NCI-H2081 (cell line): ENCODE results near the gene MYH7.
"Not testable (repeated sequence)": the region's sequence is repeated elsewhere in the genome, so short reads cannot be mapped to it uniquely, and the experiment has no call there.

Experiments
- DNase-seq, 2 experiments: peaks; one replicate each; lab custom pipeline; 2025; lab: John Stamatoyannopoulos, UW

The MYH7 gene

DNA sequence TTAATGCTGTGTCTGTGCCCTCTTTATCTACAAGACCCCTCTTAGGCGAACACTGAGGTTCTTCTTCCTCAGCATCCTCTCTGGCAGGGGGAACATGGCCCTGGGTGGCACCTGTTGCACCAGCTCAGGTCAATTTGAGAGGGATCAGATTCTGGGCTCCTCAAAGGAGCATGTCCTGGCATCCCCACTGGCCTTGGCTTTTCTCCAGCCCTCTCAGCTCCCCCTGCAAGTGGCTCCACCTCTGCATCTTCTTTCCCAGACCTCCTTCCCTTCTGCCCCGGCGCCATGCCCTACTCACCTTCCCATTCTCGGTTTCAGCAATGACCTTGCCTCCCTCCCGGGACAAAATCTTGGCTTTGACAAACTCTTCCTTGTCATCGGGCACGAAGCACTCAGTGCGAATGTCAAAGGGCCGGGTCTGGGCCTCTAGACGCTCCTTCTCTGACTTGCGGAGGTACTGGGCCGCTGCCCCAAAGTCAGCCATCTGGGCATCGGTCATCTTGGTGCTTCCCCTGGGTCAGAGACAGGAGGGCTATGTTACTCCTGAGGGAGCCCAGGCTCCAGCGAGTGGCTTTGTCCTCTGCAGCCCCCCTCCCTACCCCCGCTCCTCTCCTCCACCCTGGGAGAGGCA is 28.6 kb downstream of the MYH7 start:
- no peak for DNase-seq

- DNase-seq = no peak
These were observed 29.2 kb downstream of the MYH7 start for GRCh38 chr14:23406244-23406643.

- no peak for DNase-seq
These were observed 29.9 kb downstream of the MYH7 start for GRCh38 chr14:23405516-23406025.

- no peak for DNase-seq
These were observed 30.4 kb downstream of the MYH7 start for GRCh38 chr14:23405096-23405495.

GRCh38 chr14:23404331-23404900 is 31.0 kb downstream of the MYH7 start:
- DNase-seq = no peak

GRCh38 chr14:23403908-23404307 is 31.6 kb downstream of the MYH7 start:
- DNase-seq = no peak

DNA sequence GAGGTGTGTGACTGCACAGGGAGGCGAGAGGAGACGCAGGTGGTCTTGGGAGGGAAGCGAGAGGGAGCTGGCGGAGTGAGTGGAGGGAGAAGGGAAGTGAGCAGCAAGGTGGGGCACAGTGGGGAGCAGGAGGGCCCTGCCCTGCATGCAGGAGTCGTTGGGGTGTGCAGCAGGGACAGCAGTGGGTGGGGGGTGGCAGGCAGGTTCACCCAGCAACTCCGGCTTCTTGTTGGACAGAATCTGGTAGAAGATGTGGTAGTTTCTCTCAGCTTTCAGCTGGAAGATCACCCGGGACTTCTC is 32.4 kb downstream of the MYH7 start:
- no peak for DNase-seq

GRCh38 chr14:23402296-23403138 is 32.9 kb downstream of the MYH7 start:
- DNase-seq = no peak

GRCh38 chr14:23401291-23401690 is 34.2 kb downstream of the MYH7 start:
- no peak for DNase-seq

DNA sequence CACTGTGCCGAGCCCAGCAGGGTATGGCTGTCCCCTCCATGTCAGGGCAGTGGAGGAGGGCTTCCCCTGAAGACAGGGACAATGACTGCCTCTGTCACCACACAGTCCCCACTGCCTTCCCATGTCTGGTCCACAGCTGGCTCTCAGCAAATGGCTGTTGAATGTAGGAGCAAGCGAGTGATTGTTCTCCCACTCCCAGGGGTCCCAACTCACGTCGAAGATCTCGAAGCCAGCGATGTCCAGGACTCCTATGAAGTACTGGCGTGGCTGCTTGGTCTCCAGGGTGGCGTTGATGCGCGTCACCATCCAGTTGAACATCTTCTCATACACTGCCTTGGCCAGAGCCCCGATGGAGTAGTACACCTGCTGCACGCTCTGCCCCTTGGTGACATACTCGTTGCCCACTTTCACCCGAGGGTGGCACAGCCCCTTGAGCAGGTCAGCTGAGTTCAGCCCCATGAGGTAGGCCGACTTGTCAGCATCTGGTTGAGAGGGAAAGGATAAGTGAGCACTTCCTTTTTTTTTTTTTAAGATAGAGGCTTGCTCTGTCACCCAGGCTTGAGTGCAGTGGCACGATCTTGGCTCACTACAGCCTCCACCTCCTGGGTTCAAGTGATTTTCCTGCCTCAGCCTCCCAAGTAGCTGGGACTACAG is 34.8 kb downstream of the MYH7 start:
- not testable (repeated sequence) for DNase-seq

GRCh38 chr14:23399591-23399990 is 35.9 kb downstream of the MYH7 start:
- DNase-seq = no peak

GRCh38 chr14:23399136-23399535 is 36.3 kb downstream of the MYH7 start:
- DNase-seq = no peak

- DNase-seq = no peak
These were observed 37.1 kb downstream of the MYH7 start for GRCh38 chr14:23398348-23398747.

- DNase-seq = no peak
These were observed 38.6 kb downstream of the MYH7 start for GRCh38 chr14:23396781-23397407.

DNA sequence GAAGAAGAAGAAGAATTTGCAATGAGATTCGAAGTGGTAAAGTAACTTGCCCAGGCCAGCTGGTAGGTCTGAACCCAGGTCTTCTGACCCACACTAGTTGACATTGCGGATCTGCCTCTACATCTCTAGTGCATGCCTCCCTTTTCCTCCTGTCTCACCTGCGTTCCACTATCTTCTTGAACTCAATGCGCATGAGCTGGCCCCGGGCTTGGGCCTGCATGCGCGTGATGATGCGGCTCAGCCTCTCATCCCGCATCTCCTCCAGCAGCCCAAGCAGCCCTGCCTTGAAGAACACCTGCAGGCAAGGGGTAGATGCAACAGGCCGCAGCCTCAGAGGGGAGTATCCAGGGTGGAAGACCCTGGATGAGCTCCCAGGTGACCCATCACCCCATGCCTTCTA is 39.3 kb downstream of the MYH7 start:
- no peak for DNase-seq

DNA sequence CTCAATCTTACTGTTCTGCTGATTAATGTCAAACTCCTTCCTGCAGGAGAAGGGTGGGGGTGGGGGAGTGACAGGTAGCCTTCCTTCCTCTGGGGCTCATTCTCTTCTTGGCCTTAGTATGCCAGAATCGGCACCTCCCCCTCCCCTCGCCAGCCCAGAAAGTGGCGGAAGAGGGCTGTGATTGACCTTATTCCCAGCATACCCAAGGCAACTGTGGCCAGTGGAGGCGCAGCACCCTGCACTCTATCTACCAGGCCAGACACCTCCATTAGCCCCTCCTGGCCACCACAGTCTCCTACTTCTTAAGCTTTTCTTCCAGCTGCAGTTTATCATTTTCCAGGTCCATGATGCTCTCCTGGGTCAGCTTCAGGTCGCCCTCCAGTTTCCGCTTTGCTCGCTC is 42.8 kb downstream of the MYH7 start:
- no peak for DNase-seq

GRCh38 chr14:23389871-23390270 is 45.6 kb downstream of the MYH7 start:
- DNase-seq = not testable (repeated sequence)

DNA sequence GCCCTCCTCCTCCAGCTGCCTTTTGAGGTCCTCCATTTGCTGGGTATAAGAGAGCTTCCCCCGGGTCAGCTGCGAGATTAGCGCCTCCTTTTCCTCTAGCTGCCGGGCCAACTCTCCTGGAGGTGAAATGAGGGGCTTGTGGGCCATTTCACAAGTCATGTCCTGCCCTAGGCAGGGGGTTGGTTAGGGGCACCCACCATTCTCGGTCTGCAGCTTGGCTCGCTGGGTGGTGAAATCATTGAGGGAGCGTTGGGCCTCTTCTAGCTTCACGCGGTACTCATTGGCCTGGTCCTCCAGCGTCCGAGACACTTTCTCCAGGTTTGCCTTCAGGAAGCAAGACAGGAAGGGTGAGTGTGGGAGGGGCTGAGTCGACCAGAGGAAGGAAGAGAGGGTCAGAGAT is 46.1 kb downstream of the MYH7 start:
- no peak for DNase-seq

GRCh38 chr14:23388996-23389395 is 46.5 kb downstream of the MYH7 start:
- DNase-seq = no peak

DNA sequence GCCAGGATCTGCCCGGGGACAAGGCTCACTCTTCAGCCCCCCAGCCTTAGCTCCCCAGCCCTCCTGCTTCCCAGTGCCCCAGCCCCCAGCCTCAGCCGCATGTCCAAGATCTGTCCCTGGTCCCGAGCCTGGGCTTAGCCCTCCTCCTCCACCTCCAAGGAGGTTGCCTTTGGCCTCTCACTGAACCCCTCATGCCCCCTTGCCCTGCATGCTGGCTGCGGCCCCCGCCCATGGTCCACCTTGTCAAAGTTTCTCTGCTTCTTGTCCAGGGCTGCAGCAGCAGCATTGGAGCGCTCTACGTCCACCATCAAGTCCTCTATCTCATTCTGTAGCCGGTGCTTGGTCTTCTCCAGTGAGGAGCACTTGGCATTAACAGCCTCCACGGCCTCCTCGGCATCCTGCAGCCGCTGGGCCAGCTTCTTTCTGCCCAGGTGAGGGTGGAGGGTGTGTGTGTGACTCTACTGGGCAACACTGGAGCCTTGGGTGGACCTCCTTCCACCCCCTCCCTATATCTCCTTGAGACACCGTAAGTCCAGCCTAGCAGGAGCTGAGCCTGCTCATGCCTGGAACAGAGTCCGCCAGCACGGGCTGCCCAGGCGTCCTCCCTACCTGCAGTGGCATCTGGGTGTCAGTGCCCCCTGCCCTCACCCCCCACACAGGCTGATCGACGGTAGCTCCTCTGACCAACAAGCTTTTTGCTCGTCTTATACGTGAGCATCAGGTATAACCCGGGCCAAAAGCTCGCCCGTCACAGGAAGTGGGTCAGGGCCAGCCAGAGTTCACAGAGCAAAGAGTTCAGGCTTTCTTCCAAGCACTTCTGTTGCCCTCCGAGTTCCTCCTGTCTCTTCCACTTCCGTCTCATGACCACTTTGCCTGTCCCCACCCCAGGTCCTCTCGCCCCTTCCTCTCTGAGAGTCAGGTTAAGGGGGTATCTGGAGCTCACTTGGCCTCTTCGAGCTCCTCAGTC is 47.3 kb downstream of the MYH7 start:
- DNase-seq = no peak

GRCh38 chr14:23386999-23387398 is 48.5 kb downstream of the MYH7 start:
- DNase-seq = no peak
